Right ventricle myocardium superior (tissue), 1 donor: ENCODE measurements around the gene TUBB3. TPM values are rescaled to one million over a fixed set of nuclear protein-coding genes. Genes with fewer than 3 reads are reported as not detected.
A peak's percentile ranks its signal among the peaks of the same experiment; 100 is the strongest.

ENCODE experiments used
- ATAC-seq: fragments of 200-7000 bp; cut with Tn5 transposase; one replicate; pipeline ENCODE4 v1.9.1; 2020; ENCODE audit warnings: mild to moderate bottlenecking; ENCODE audit not compliant: poor library complexity
- DNase-seq: peaks from one replicate; pipeline ENCODE4 v3.0.0-alpha.2; 2020
- intact Hi-C: fragments of 100-400 bp; cut with DNase I; formaldehyde crosslinking; loops from one replicate; pipeline ENCODE4 v1.11.2; 2022
- total RNA-seq: library from RNA; stranded (reverse); fragmentation: NEBNext Ultra II Directional; extraction: Animal tissue kit (Norgen Biotek cat#: 25700); gene quantifications from one replicate; pipeline ENCODE4 v1.2.1, GENCODE V29; 2021
- donor health status: DM: no; HTN: yes; CAD: no; lungs with severe emphysema.

The TUBB3 gene
- total RNA-seq, 1 donor from 2014 or later = 1.8 TPM

DNA sequence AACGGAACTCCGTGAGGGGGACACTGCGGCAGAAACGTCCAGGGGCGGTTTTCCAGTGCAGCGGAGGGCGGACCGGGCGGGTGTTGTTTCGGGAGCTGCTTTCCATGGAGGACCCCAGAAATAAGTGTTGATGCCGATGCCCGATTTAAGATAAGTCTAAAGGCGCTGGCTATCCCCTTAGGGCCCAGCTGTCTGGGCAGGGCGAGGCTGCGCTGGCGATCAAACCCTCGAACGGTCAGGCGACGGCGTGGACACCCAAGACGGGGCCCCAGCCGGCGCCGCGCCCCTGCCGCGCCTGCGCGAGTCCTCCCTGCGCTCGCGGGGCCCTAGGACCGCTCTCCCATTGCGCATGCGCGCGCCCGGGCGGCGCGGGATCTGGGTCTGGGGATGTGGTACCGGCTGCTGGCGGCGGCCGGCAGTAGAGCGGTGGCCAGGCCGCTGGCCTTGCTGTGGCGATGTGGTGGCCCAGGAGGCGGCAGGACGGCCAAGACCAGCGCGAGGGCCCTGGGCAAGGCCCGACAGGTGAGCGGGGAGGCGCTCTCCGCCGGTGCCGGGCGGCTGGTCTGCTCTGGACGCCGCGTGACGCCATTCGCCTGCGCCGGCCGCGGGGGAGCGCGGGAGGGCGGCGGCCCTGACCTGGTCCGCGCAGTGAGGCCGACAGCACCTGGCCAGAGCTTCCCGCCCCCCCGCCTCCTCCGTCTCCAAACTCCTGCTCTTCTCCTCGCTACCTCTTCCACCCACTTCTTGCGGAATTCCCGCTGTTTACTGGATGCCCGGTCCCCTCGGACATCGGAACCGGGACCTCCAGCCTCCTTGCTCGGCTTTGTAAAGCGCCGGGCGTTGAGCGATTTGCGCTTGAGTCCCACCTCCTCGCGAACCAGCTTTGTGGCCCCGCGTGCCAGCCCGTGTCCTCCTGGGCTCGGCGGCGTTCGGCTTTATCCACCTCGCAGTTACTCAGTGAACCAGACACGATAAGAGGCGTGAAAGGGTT is 49.4 kb downstream of the TUBB3 start:
- intact Hi-C loops = no loop called here
- ATAC-seq (peak; percentile 99), DNase-seq (peak; percentile 95)

DNA sequence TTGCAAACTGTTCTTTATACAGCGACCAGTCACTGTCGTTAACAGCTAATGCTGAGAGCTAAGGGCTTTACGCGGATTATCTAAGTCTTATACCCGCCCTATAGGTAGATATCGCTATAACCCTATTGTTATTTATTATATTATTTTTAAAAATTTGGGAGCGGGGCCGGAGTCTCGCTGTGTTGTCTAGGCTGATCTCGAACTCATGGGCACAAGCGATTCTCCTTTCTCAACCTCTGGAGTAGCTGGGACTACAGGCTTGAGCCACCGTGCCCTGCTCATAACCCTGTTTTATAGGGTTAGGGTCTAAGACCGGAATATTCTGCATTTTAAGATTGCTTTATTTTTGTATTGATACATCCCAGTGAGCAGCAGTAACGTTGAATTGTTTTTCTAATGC is 50.1 kb downstream of the TUBB3 start:
- DNase-seq (no peak), ATAC-seq (no peak)
- intact Hi-C loops = no loop called here

DNA sequence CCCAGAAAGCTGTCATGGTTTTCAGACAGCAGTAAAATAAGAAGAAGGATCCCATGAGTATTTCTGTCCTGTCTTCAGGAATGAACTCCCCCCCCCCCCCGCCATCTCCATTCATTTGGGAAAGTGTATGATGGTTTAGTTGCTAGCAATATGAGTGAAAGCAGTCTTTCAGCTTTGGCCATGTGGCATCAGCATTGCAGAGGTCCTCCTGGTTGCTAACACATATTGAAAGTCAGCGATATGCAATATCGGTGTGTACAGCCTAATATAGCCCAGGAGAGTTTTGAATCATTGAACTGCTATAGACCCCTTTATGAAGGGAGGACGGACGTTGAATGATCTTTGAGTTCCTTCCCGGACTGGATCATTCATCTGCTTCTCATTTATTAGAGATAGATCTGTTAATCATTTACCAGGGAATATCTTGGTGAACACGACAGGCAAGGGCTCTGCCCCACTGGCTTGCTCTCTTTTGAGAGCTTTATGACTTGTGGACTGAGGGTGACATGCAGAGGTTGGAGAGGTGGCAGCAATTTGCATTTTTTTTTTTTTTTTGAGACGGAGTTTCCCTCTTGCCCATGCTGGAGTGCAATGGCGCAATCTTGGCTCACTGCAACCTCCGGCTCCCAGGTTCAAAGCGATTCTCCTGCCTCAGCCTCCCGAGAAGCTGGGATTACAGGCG is 50.7 kb downstream of the TUBB3 start:
- intact Hi-C loops = no loop called here
- ATAC-seq = no peak
- no peak for DNase-seq

DNA sequence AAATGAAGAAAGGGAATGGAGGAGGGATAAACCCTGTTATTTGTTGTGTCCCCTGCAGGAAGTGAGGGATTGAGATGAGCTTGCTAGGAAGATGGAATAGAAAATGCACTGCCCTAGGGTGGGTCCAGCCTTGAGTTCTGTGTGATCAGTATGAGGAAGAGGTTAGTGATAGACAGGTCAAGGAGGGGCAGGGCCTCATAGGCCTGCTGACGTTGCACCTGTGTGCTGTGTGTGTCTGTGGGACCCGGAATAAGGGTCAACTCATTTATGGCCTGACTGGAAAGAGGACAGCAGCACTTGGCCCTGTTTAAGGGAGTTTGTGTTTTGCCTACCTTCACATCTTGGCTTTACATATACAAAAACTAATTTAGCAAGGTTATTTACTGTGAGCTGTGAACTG is 51.7 kb downstream of the TUBB3 start:
- no peak for DNase-seq
- ATAC-seq = no peak
- intact Hi-C loops = no loop called here

DNA sequence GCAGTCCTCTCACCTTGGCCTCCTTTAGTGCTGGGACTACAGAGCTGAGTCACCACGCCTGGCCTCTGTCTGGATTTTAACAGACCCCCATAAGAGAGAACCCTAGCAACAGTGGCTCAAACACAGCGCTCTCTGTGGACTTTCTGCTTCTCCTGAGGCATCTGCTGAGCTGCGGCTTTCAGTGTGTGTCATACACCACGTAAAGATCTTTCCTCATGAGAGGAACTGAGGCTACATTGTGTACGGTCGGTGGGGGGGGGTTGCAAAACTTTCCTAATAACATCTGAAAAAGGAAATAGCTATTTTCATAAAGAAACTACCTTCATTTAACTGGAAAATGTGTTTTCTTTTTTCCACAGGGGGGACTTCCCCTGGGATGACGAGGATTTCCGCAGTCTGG is 58.3 kb downstream of the TUBB3 start:
- intact Hi-C loops = no loop called here
- DNase-seq (no peak), ATAC-seq (no peak)

DNA sequence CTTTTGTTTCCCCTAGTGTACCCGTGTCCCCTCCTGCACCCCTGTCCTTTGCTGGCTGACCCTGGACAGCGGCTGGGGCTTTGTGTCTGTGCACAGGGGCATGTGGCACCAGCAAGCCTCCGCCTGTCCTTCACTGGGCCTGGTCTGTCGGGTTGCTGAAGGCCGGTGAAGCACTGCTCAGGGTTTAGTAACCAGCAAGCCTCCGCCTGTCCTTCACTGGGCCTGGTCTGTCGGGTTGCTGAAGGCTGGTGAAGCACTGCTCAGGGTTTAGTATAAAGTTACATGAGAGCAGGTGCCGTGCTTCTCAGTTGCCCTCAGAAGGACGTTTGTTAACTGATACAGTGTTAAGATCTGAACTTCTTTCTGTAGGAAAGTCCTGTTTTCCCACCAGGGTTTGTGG is 59.2 kb downstream of the TUBB3 start:
- DNase-seq (no peak), ATAC-seq (no peak)

DNA sequence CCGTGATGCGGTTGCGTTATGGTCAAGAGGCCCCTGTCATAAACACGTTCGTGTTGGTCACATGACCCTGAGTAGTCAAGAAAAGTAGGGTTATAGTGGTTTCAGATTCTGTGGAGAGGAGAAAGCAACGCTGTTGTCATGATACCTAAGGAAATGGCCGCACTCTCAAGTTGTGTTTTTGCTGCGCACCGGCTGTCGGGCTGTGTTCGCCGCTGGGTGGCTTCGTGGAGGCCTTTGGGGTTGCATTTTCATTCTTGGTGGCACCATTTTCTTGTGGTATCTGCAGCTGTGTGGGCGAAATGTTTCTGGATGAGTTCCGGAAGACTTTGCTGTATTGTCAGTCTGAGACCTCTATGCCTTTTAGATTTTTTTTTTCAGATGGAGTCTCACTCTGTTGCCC is 60.4 kb downstream of the TUBB3 start:
- no peak for DNase-seq

More for the DNA sequence above, 59.2 kb downstream of the TUBB3 start:
- intact Hi-C loops = no loop called here

DNA sequence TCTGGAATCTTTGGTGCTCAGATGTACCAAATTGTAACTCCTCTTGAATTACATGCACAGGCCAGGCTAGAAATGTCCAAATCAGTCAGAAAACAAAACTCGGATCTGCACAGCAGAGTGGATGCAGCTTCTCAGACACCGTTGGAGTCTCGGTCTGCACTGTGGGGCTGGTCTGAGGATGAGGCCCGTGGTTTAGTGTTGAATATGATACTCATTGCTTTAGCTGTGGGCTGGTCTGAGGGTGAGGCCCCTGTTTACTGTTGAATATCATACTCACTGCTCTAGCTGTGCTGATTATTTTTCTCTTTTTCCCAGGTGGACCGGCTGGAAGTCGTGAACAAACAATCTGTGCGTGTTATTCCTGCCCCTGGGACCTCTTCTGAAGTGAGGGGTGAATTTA is 61.1 kb downstream of the TUBB3 start:
- no peak for DNase-seq
- ATAC-seq = no peak
- intact Hi-C loops = no loop called here

More for the DNA sequence above, 60.4 kb downstream of the TUBB3 start:
- no peak for ATAC-seq
- intact Hi-C loops = no loop called here

DNA sequence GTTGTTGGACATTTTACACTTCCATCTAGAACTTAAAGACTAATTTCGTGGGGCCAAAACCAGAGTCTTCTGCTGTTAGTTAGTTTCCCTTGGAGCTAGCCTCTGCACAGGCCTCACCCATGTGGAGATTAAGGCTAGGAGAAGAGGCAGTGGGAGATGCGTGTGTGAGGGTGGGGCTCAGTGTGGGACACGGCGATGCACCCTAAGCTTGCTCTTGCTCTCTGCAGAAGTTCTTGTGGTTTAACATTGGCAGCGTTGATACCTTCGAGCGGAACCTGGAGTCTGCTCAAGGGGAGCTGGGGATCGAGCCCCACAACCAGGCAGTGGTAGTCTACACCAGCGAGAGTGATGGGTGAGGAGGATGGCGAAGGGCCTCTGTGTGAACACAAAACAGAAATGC is 62.1 kb downstream of the TUBB3 start:
- ATAC-seq = no peak
- intact Hi-C loops = no loop called here
- DNase-seq = no peak

Other genes starting within 250 kb of the TUBB3 start
- gene CDK10, start 236.7 kb upstream of the TUBB3 start, total RNA-seq = 20.7 TPM
- gene SPATA2L, start 221.6 kb upstream of the TUBB3 start, total RNA-seq = 4.1 TPM
- 11.2 TPM for gene VPS9D1, start 202.4 kb upstream of the TUBB3 start, total RNA-seq
- 10.2 TPM for gene ZNF276, start 201.8 kb upstream of the TUBB3 start, total RNA-seq
- gene FANCA, start 106.7 kb upstream of the TUBB3 start, total RNA-seq = 1.9 TPM
- gene SPIRE2, start 94.9 kb upstream of the TUBB3 start, total RNA-seq = 1.2 TPM
- 83.2 TPM for gene TCF25, start 49.8 kb upstream of the TUBB3 start, total RNA-seq
- gene MC1R, start 4.5 kb upstream of the TUBB3 start, total RNA-seq = 1.1 TPM
- 46.7 TPM for gene DEF8, start 25.4 kb downstream of the TUBB3 start, total RNA-seq
- 6.3 TPM for gene DBNDD1, start 96.1 kb downstream of the TUBB3 start, total RNA-seq
- not detected for gene PRDM7, start 154.0 kb downstream of the TUBB3 start, total RNA-seq